ENCODE data around the gene MAMSTR. TPM values are rescaled to one million over a fixed set of nuclear protein-coding genes. Genes with fewer than 3 reads are reported as not detected.

MAMSTR gene
- total RNA-seq, 1 donor from 2014 or later: 2.7 TPM

- H3K4me3 Mint-ChIP-seq (ENCODE audit: unreplicated experiment): no peak overlapping the region
- no peak for TF ChIP-seq CTCF (IDR thresholded peaks at IDR 0.05; ENCODE audit: partially characterized antibody, unreplicated experiment)
- no peaks in the 10 kb centered on the region for H3K36me3 Mint-ChIP-seq (ENCODE audit: unreplicated experiment)
- DNase-seq: no peak
- no peaks in the 10 kb centered on the region for H3K4me1 Mint-ChIP-seq (ENCODE audit: low read depth, unreplicated experiment)
- no peak overlapping the region for H3K27ac Mint-ChIP-seq (ENCODE audit: unreplicated experiment)
- H3K9me3 Mint-ChIP-seq (ENCODE audit: unreplicated experiment): peaks cover 2% of the 10 kb centered on the region
- H3K27me3 Mint-ChIP-seq (ENCODE audit: unreplicated experiment): peaks cover 2% of the 10 kb centered on the region
These were observed 55.9 kb downstream of the MAMSTR start for GRCh38 chr19:48663667-48664066.

Other genes with a start within 250 kb of the MAMSTR start
- 36.3 TPM for gene LMTK3, start 207.9 kb downstream of the MAMSTR start, total RNA-seq (ENCODE audit: unreplicated experiment)
- gene SULT2B1, start 167.6 kb downstream of the MAMSTR start, total RNA-seq (ENCODE audit: unreplicated experiment): not detected
- not detected for gene SPACA4, start 113.0 kb downstream of the MAMSTR start, total RNA-seq (ENCODE audit: unreplicated experiment)
- 1.5 TPM for gene FAM83E, start 104.6 kb downstream of the MAMSTR start, total RNA-seq (ENCODE audit: unreplicated experiment)
- gene RPL18, start 100.5 kb downstream of the MAMSTR start, total RNA-seq (ENCODE audit: unreplicated experiment): 1,011 TPM
- gene SPHK2, start 100.2 kb downstream of the MAMSTR start, total RNA-seq (ENCODE audit: unreplicated experiment): 146 TPM
- 2.9 TPM for gene DBP, start 82.3 kb downstream of the MAMSTR start, total RNA-seq (ENCODE audit: unreplicated experiment)
- gene CA11, start 73.5 kb downstream of the MAMSTR start, total RNA-seq (ENCODE audit: unreplicated experiment): 7.8 TPM
- 1.8 TPM for gene NTN5, start 46.7 kb downstream of the MAMSTR start, total RNA-seq (ENCODE audit: unreplicated experiment)
- gene FUT2, start 23.8 kb downstream of the MAMSTR start, total RNA-seq (ENCODE audit: unreplicated experiment): 0.22 TPM
- 6.2 TPM for gene RASIP1, start 20.9 kb upstream of the MAMSTR start, total RNA-seq (ENCODE audit: unreplicated experiment)
- not detected for gene IZUMO1, start 27.2 kb upstream of the MAMSTR start, total RNA-seq (ENCODE audit: unreplicated experiment)
- gene FUT1, start 32.9 kb upstream of the MAMSTR start, total RNA-seq (ENCODE audit: unreplicated experiment): 4.4 TPM
- not detected for gene FGF21, start 35.8 kb upstream of the MAMSTR start, total RNA-seq (ENCODE audit: unreplicated experiment)
- 22.3 TPM for gene BCAT2, start 91.3 kb upstream of the MAMSTR start, total RNA-seq (ENCODE audit: unreplicated experiment)
- gene HSD17B14, start 116.8 kb upstream of the MAMSTR start, total RNA-seq (ENCODE audit: unreplicated experiment): 1.0 TPM
- gene PLEKHA4, start 148.9 kb upstream of the MAMSTR start, total RNA-seq (ENCODE audit: unreplicated experiment): 9.4 TPM
- 106 TPM for gene PPP1R15A, start 152.7 kb upstream of the MAMSTR start, total RNA-seq (ENCODE audit: unreplicated experiment)
- gene TULP2, start 179.0 kb upstream of the MAMSTR start, total RNA-seq (ENCODE audit: unreplicated experiment): not detected
- gene NUCB1, start 180.6 kb upstream of the MAMSTR start, total RNA-seq (ENCODE audit: unreplicated experiment): 115 TPM
- gene DHDH, start 214.0 kb upstream of the MAMSTR start, total RNA-seq (ENCODE audit: unreplicated experiment): not detected
- gene BAX, start 235.2 kb upstream of the MAMSTR start, total RNA-seq (ENCODE audit: unreplicated experiment): 87.7 TPM
- 875 TPM for gene FTL, start 245.6 kb upstream of the MAMSTR start, total RNA-seq (ENCODE audit: unreplicated experiment)

Data from glutamatergic neuron (in vitro differentiated cells).